Osteoblast (primary cell): ENCODE measurements around the gene TRIM72. TPM values are rescaled to one million over a fixed set of nuclear protein-coding genes. Genes with fewer than 3 reads are reported as not detected.

Source experiments
- DNase-seq: peaks from one replicate; pipeline ENCODE4 v3.0.0; 2011; ENCODE audit warnings: low spot score, mixed read lengths; ENCODE audit not compliant: insufficient read length; ENCODE audit errors: missing footprints
- H2AFZ ChIP-seq: 2 replicates; pipeline ENCODE4 v1.6.0; 2011; ENCODE audit warnings: mild to moderate bottlenecking, low read length
- H3K27ac ChIP-seq: 2 replicates; pipeline ENCODE4 v1.5.1; 2011; ENCODE audit warnings: mild to moderate bottlenecking, low read depth, low read length, moderate library complexity
- H3K27me3 ChIP-seq: 2 replicates; pipeline ENCODE4 v1.6.0; 2012; ENCODE audit warnings: mild to moderate bottlenecking, control low read depth, inconsistent platforms, low read length, moderate library complexity; ENCODE audit not compliant: insufficient read depth
- H3K36me3 ChIP-seq: 2 replicates; pipeline ENCODE4 v1.5.1; 2011; ENCODE audit warnings: mild to moderate bottlenecking, low read length, control low read depth, moderate library complexity; ENCODE audit not compliant: insufficient read depth
- H3K4me1 ChIP-seq: 2 replicates; pipeline ENCODE4 v1.5.1; 2011; ENCODE audit warnings: mild to moderate bottlenecking, low read length, control low read depth, moderate library complexity; ENCODE audit not compliant: insufficient read depth
- H3K4me2 ChIP-seq: 2 replicates; pipeline ENCODE4 v1.6.0; 2011; ENCODE audit warnings: mild to moderate bottlenecking, low read length; ENCODE audit not compliant: insufficient read depth
- H3K4me3 ChIP-seq: fragments of 200-600 bp; sonication (generic); 3 replicates; pipeline ENCODE4 v1.5.1; 2012; ENCODE audit warnings: mild to moderate bottlenecking, low read length, inconsistent platforms; ENCODE audit not compliant: insufficient read depth
- H3K79me2 ChIP-seq: 2 replicates; pipeline ENCODE4 v1.6.0; 2012; ENCODE audit warnings: mild to moderate bottlenecking, low read length, control low read depth, inconsistent platforms; ENCODE audit not compliant: insufficient read depth
- H3K9me3 ChIP-seq: 2 replicates; pipeline ENCODE4 v1.5.1; 2011; ENCODE audit warnings: low read depth, low read length, control low read depth
- H4K20me1 ChIP-seq: 2 replicates; pipeline ENCODE4 v1.6.0; 2012; ENCODE audit warnings: mild to moderate bottlenecking, low read length, control low read depth; ENCODE audit not compliant: insufficient read depth
- total RNA-seq: library from RNA; depleted of rRNA; stranded (reverse); fragments of >200 nt; gene quantifications from 2 replicates; pipeline ENCODE4 v1.2.3, GENCODE V29; 2012
- TF ChIP-seq, protein P1 (sequence below): IDR thresholded peaks from 2 replicates; pipeline ENCODE4 v1.5.1; 2011; ENCODE audit warnings: mild to moderate bottlenecking, low read depth, low read length, moderate library complexity; ENCODE audit errors: extremely low read depth

TRIM72 gene
- total RNA-seq, 1 donor = not detected

- Histone ChIP-seq H3K4me1 (peaks cover 11% of the 10 kb centered on the region), H3K4me2 (peak overlapping the region; percentile 79), H4K20me1 (peaks cover 15% of the 10 kb centered on the region), H3K4me3 (no peak overlapping the region), H2AFZ (no peak overlapping the region), H3K27me3 (no peaks in the 10 kb centered on the region), H3K79me2 (no peaks in the 10 kb centered on the region), H3K27ac (no peak overlapping the region), H3K36me3 (peaks cover 27% of the 10 kb centered on the region), H3K9me3 (no peaks in the 10 kb centered on the region)
- peak; percentile 83 for DNase-seq
- TF ChIP-seq, protein P1, sequence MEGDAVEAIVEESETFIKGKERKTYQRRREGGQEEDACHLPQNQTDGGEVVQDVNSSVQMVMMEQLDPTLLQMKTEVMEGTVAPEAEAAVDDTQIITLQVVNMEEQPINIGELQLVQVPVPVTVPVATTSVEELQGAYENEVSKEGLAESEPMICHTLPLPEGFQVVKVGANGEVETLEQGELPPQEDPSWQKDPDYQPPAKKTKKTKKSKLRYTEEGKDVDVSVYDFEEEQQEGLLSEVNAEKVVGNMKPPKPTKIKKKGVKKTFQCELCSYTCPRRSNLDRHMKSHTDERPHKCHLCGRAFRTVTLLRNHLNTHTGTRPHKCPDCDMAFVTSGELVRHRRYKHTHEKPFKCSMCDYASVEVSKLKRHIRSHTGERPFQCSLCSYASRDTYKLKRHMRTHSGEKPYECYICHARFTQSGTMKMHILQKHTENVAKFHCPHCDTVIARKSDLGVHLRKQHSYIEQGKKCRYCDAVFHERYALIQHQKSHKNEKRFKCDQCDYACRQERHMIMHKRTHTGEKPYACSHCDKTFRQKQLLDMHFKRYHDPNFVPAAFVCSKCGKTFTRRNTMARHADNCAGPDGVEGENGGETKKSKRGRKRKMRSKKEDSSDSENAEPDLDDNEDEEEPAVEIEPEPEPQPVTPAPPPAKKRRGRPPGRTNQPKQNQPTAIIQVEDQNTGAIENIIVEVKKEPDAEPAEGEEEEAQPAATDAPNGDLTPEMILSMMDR = no peak
These were observed 12.9 kb upstream of the TRIM72 start for GRCh38 chr16:31200821-31201568.

GRCh38 chr16:31201582-31202413 lies 12.1 kb upstream of the TRIM72 start:
- H3K4me2 ChIP-seq = peak overlapping the region; percentile 79
- TF ChIP-seq, protein P1 = no peak
- peak; percentile 83 for DNase-seq
- no peak overlapping the region for H2AFZ ChIP-seq
- peaks cover 20% of the 10 kb centered on the region for H3K36me3 ChIP-seq
- peaks cover 11% of the 10 kb centered on the region for H3K4me1 ChIP-seq
- peak overlapping the region; percentile 80 for H3K4me3 ChIP-seq
- H3K9me3 ChIP-seq = no peaks in the 10 kb centered on the region
- no peaks in the 10 kb centered on the region for H3K79me2 ChIP-seq
- H3K27me3 ChIP-seq = peaks cover 3% of the 10 kb centered on the region
- H3K27ac ChIP-seq = no peak overlapping the region
- H4K20me1 ChIP-seq = peaks cover 9% of the 10 kb centered on the region

- Histone ChIP-seq H4K20me1 (peaks cover 7% of the 10 kb centered on the region), H3K4me2 (peak within 1 kb of the TSS; percentile 79), H3K79me2 (no peaks in the 10 kb centered on the region), H3K27ac (no peak within 1 kb of the TSS), H3K4me1 (peaks cover 11% of the 10 kb centered on the region), H2AFZ (peak within 1 kb of the TSS; percentile 29), H3K4me3 (peak within 1 kb of the TSS; percentile 80), H3K36me3 (peaks cover 12% of the 10 kb centered on the region), H3K27me3 (peaks cover 5% of the 10 kb centered on the region), H3K9me3 (no peaks in the 10 kb centered on the region)
- TF ChIP-seq, protein P1 = no peak
- peak; percentile 94 for DNase-seq
These were observed 11.2 kb upstream of the TRIM72 start, which contains the start of gene PYCARD for GRCh38 chr16:31202414-31203375. Gene PYCARD, minus strand, starts transcription at chr16:31202760. Its CDS starts 70 bp downstream, at chr16:31202690.
